DOHH2 (cell line): ENCODE results near the gene UTS2.

Source experiments
- H3F3A ChIP-seq: fragments of 200-600 bp; sonication (generic), shearing (Covaris generic); 2 replicates; pipeline ENCODE4 v1.6.0; 2016; ENCODE audit warnings: antibody characterized with exemption, mild to moderate bottlenecking; ENCODE audit not compliant: control insufficient read depth, insufficient read depth
- H3K27ac ChIP-seq: fragments of 200-600 bp; sonication (generic); 2 replicates; pipeline ENCODE4 v1.5.1; 2014; ENCODE audit warnings: low read depth, mild to moderate bottlenecking, low read length, moderate library complexity
- H3K27me3 ChIP-seq: fragments of 200-600 bp; sonication (generic); 2 replicates; pipeline ENCODE4 v1.6.1; 2014; ENCODE audit warnings: mild to moderate bottlenecking, low read length, mixed read lengths; ENCODE audit not compliant: control insufficient read depth
- H3K36me3 ChIP-seq: fragments of 200-600 bp; sonication (generic); 2 replicates; pipeline ENCODE4 v1.6.1; 2014; ENCODE audit warnings: mild to moderate bottlenecking, low read length, moderate library complexity, mixed read lengths; ENCODE audit not compliant: control insufficient read depth
- H3K4me1 ChIP-seq: fragments of 200-600 bp; sonication (generic); 2 replicates; pipeline ENCODE4 v1.6.1; 2014; ENCODE audit warnings: mild to moderate bottlenecking, low read length, mixed read lengths; ENCODE audit not compliant: control insufficient read depth
- H3K4me2 ChIP-seq: fragments of 200-600 bp; sonication (generic); 2 replicates; pipeline ENCODE4 v1.6.0; 2014; ENCODE audit warnings: mild to moderate bottlenecking, low read length, moderate library complexity
- H3K4me3 ChIP-seq: fragments of 200-600 bp; sonication (generic); 2 replicates; pipeline ENCODE4 v1.5.1; 2014; ENCODE audit warnings: mild to moderate bottlenecking, low read length, mixed read lengths
- H3K79me2 ChIP-seq: fragments of 200-600 bp; sonication (generic); 2 replicates; pipeline ENCODE4 v1.6.1; 2014; ENCODE audit warnings: mild to moderate bottlenecking, low read length, mixed read lengths; ENCODE audit not compliant: control insufficient read depth
- H3K9me2 ChIP-seq: fragments of 200-600 bp; sonication (generic); replicated peaks from 2 replicates; pipeline ENCODE4 v1.6.1; 2014; ENCODE audit warnings: mild to moderate bottlenecking, low read length, mixed read lengths; ENCODE audit not compliant: control insufficient read depth
- H3K9me3 ChIP-seq: fragments of 200-600 bp; sonication (generic); 2 replicates; pipeline ENCODE4 v1.6.1; 2014; ENCODE audit warnings: antibody characterized with exemption, low read length, mixed read lengths; ENCODE audit not compliant: control insufficient read depth, insufficient read depth
- H4K20me1 ChIP-seq: fragments of 200-600 bp; sonication (generic); 2 replicates; pipeline ENCODE4 v1.6.0; 2014; ENCODE audit warnings: low read depth, mild to moderate bottlenecking, antibody characterized with exemption, low read length, moderate library complexity; ENCODE audit not compliant: control insufficient read depth, insufficient read depth
- EZH2phosphoT487 ChIP-seq: fragments of 200-600 bp; sonication (generic); IDR thresholded peaks from 2 replicates; pipeline ENCODE4 v1.6.1; 2017; ENCODE audit warnings: borderline replicate concordance, mild to moderate bottlenecking, antibody characterized with exemption, low read length, moderate library complexity, mixed read lengths
- TF ChIP-seq, protein P1 (sequence below): fragments of 200-600 bp; sonication (generic); IDR thresholded peaks from one replicate; pipeline ENCODE4 v1.5.1; 2014; ENCODE audit warnings: antibody characterized with exemption, mild to moderate bottlenecking, low read depth, low read length; ENCODE audit not compliant: poor library complexity, severe bottlenecking

Gene UTS2

DNA sequence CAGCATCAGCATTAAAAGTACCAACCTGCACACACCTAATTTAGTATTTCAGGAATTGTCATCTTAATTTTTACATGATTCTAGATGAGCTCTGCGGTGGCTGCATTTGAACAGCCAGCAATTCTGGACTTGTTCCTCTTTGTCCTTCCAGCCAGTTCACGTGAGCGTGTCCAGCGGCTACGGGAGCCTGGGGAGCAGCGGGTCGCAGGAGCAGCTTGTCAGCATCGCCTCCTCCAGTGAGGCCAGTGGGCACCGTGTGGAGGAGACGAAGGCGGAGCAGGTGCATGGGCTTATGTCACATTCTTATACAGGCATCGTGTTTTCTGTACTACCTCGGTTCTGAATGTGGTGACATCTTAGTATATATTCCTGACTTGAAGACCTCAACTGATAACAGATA, 43.1 kb downstream of the UTS2 start:
- Histone ChIP-seq H3K4me2 (no peak overlapping the region), H3K79me2 (peaks cover 3% of the 10 kb centered on the region; the same call in 1 of the 2 replicates), H3K9me3 (no peaks in the 10 kb centered on the region), H3F3A (no peaks in the 10 kb centered on the region), H3K9me2 (no peaks in the 10 kb centered on the region), H4K20me1 (no peaks in the 10 kb centered on the region), H3K27ac (no peak overlapping the region), H3K36me3 (no peaks in the 10 kb centered on the region; the same call in 1 of the 2 replicates), H3K4me3 (no peak overlapping the region), H3K27me3 (no peaks in the 10 kb centered on the region), H3K4me1 (no peaks in the 10 kb centered on the region)
- no peak for TF ChIP-seq EZH2phosphoT487
- TF ChIP-seq, protein P1, sequence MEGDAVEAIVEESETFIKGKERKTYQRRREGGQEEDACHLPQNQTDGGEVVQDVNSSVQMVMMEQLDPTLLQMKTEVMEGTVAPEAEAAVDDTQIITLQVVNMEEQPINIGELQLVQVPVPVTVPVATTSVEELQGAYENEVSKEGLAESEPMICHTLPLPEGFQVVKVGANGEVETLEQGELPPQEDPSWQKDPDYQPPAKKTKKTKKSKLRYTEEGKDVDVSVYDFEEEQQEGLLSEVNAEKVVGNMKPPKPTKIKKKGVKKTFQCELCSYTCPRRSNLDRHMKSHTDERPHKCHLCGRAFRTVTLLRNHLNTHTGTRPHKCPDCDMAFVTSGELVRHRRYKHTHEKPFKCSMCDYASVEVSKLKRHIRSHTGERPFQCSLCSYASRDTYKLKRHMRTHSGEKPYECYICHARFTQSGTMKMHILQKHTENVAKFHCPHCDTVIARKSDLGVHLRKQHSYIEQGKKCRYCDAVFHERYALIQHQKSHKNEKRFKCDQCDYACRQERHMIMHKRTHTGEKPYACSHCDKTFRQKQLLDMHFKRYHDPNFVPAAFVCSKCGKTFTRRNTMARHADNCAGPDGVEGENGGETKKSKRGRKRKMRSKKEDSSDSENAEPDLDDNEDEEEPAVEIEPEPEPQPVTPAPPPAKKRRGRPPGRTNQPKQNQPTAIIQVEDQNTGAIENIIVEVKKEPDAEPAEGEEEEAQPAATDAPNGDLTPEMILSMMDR: no peak

DNA sequence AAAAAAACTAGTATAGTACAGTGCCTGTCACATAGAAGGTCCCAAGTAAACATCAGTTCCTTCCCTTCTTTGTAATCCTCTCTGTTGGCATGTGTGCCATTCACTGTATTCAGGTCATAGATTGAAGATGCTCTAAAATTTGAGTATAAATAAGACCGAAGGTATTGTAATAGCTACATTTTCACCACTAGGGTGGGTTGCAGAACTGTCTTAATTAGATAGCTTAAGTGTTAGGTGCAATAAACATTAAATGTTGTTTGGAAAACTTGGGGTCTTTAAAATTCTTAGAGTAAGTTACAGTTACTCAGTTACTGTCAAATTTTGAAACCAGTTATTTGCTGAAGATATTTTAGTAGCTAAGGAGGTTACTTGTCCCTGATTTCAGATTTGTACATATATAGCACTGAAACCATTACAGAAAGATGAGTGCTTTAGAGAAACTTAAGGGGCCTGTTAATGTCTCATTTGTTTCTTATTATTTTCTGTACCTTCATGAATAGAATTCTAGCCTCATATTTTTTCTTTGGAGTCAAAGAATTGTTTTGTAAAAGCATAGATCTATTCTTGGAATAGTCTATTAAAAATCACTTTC, 44.5 kb downstream of the UTS2 start:
- Histone ChIP-seq H3K9me3 (no peaks in the 10 kb centered on the region), H3K4me3 (no peak overlapping the region), H3K36me3 (no peaks in the 10 kb centered on the region; the same call in 1 of the 2 replicates), H3K27ac (no peak overlapping the region), H4K20me1 (no peaks in the 10 kb centered on the region), H3K27me3 (no peaks in the 10 kb centered on the region), H3K4me1 (no peaks in the 10 kb centered on the region), H3F3A (no peaks in the 10 kb centered on the region), H3K79me2 (peaks cover 3% of the 10 kb centered on the region; the same call in 1 of the 2 replicates), H3K4me2 (no peak overlapping the region), H3K9me2 (no peaks in the 10 kb centered on the region)
- TF ChIP-seq EZH2phosphoT487: no peak
- TF ChIP-seq, protein P1: peak; percentile 65

DNA sequence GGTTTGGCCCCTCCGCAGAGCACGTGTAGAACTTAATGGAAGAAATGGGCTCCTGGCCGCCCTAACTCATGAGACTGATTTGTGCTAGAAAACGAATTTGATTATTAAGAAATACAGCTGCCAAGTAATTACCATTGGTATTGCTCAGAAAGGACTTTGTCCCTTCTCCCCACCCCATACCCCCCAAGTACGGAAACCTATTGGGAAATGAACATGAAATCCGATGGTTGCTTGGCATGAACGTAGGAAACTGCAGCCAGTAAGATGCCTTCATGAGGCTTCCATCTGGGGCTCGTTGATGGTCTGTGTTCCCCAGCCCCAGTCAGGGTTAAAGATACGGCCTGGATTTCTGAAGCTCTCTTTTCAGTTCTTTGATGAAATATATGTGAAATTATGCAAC, 47.4 kb downstream of the UTS2 start:
- no peaks in the 10 kb centered on the region for H3K9me3 ChIP-seq
- no peaks in the 10 kb centered on the region; the same call in 1 of the 2 replicates for H3K36me3 ChIP-seq
- H3K27ac ChIP-seq: no peak overlapping the region
- H3K79me2 ChIP-seq: no peaks in the 10 kb centered on the region
- no peak overlapping the region for H3K4me2 ChIP-seq
- H4K20me1 ChIP-seq: no peaks in the 10 kb centered on the region
- H3K4me3 ChIP-seq: no peak overlapping the region
- H3K4me1 ChIP-seq: no peaks in the 10 kb centered on the region
- H3K9me2 ChIP-seq: no peaks in the 10 kb centered on the region
- TF ChIP-seq, protein P1: no peak
- no peak for TF ChIP-seq EZH2phosphoT487
- H3F3A ChIP-seq: no peaks in the 10 kb centered on the region
- no peaks in the 10 kb centered on the region for H3K27me3 ChIP-seq
